Putamen (tissue), 1 donor: ENCODE results near the gene ZNF710.

Experiments used
- DNase-seq: peaks from one replicate; pipeline ENCODE4 v3.0.0-alpha.2; 2016; ENCODE audit warnings: low spot score

Gene ZNF710

DNA sequence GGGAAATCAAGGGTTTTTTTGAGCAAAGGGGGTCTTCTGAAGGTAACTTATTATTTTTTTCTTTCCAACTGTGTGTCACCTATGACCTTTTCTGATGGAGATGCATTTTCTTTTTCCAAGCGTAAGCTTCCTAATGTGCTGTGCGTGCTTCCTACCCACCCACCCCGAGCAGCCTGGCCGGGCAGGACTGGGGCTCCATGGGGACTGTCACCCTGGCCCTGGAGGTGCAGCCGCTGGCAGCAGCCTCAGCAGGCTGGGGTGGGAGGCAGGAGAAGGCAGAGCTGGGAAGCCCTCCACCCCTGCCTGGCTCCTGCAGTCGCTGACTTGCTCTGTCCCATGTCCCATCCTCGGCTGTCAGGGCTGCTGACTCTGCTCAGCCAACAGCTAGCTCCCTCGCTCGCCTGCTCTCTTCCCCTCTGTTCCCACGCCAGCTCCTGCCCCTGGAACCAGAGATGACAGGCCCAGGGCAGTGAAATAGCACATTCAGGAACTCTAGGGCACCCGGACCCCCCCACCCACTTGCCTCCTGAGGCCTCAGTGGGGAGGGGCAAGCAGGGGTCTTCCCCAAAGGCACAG lies 79.8 kb downstream of the ZNF710 start:
- DNase-seq = no peak

- no peak for DNase-seq
Observed at GRCh38 chr15:90082140-90082715, 81.1 kb downstream of the ZNF710 start.

DNA sequence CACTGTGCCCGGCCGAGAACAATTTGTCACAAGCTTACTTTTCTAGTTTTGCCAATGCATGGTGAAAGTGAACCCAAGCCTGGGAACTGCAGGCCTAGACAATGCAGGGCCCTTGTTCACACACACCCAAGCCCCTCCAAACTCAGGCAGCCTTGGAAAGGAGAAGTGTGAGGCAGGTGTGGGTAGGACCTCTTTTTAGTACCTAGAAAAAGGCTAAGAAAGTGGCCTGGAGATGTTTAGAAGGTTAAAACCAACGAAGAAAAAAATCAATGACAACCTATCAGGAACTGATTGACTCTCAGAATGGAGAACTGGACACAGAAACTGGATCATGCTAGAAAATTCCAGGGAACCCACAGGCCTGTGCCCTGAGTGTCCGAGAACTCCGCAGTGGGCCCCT lies 82.3 kb downstream of the ZNF710 start:
- DNase-seq = no peak

GRCh38 chr15:90083954-90084607 lies 83.0 kb downstream of the ZNF710 start:
- no peak for DNase-seq

DNA sequence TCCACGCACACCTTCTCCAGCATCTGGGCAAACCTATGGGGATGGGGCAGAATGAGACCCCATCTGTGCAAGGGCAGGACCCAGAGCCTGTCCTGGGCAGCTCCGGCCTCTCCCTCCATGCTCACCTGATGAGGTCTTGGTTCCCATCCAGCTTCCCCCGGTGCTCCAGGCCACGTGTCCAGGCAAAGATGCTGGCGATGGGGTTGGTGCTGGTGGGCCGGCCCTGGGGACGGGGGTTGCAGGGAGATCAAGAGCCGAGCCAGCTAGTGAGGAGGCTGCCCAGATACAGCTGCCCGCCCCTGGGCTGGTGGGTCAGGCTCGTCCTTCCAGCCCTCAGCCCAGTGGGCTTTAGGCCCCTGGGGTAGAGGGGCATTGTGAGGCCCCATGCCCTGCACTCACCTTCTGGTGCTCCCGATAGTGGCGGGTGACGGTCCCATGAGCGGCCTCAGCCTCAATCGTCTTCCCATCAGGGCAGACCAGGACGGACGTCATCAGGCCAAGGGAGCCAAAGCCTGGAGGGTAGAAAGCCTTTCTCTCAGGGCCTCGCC lies 83.8 kb downstream of the ZNF710 start:
- DNase-seq = no peak

GRCh38 chr15:90085565-90085964 lies 84.4 kb downstream of the ZNF710 start:
- DNase-seq = no peak

DNA sequence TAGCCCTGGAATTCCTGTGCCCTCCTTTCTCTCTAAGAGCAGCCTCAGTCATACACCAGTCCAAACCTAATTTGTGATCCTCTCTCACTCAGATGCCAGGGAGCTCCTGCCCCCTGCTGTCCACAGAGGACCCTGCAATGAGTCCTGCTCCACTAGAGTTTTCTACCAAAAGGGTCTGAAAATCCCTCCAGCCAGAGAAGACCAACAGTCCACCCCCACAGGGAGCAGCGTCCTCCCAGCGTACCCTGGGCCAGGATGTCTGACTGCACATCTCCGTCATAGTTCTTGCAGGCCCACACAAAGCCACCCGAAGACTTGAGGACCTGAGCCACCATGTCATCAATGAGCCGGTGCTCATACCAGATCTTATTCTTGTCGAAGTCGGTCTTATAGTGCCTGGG lies 85.7 kb downstream of the ZNF710 start:
- no peak for DNase-seq

DNA sequence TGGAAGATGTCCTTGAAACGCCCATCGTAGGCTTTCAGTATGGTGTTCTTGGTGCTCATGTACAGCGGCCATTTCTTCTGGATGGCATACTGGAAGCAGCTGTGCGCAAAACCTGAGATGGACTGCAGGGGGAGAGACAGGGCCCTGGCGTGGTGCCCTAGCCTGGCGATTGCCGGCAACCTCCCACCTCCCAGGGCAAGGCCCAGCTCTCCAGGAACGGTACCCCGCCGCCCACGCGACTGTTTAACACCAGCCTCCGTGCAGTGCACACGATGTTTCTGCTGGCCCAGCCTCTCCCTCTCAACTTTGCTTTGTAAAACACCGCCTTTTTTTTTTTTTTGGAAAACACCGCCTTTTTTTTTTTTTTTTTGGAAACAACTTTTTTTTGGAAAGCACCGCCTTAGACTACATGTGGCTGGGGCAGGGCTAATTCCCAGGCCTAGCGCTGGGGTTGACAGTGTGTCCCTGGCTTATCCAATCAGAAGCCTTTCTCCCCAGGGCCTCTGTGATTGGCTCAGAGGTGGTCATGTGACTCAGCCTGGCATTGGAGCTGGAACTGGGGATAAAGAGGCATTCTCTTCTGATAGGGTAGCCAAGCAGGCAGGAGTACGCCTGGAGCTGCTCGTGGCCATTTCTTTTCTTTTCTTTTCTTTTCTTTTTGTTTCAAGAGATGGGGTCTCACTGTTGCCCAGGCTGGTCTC lies 86.5 kb downstream of the ZNF710 start:
- DNase-seq = no peak

DNA sequence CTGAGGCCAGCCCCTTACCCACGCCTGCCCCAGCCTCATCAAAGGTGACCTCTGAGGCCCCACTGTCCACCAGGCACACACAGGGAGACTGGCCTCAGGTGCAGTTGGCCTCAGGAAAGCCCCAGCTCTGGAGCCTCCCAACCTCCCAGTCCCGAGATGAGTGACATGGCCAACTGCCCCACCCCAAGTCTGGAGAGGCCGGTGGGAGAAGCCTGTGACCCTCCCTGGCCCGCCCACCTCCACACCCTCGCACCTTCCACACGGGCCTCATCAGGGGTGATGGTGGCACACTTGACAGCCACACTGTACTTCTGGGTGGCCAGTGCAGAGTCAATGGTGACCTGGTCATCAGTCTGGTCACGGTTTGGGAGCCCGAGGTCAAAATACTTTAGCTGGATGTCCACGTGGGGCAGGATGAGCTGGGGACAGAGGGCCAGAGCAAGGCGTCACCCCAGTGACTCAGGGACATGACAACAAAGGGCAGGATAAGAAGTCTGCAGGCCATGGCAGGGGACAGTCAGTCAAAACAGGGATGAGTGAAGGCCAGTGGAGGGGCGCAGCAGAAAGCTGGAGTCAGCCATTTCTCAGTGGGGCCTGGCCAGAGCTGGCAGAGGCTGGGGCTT lies 89.2 kb downstream of the ZNF710 start:
- no peak for DNase-seq

GRCh38 chr15:90091156-90091931 lies 90.2 kb downstream of the ZNF710 start:
- DNase-seq = no peak

DNA sequence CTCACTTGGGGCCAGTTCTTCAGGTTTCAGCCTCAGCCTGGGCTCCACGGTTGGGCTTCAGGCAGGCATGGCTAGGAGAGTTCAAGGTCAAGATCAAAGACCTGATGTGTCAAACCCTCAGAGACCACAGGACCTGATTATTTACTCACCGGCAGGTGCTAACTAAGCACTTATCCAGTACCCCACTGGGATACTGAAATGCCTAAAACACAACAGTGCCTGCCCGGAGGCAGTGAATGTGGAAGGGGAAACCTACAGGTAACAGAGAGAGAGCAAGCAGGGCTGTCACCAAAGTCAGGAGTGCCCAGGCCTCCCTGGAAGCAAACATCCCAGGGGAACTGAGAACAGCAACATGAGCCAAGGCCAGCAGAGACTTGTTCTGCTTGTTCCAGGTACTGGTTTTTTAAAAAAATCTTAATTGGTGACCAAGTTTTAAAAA lies 94.4 kb downstream of the ZNF710 start:
- DNase-seq = no peak

- no peak for DNase-seq
Observed at GRCh38 chr15:90097475-90097874, 96.4 kb downstream of the ZNF710 start.

DNA sequence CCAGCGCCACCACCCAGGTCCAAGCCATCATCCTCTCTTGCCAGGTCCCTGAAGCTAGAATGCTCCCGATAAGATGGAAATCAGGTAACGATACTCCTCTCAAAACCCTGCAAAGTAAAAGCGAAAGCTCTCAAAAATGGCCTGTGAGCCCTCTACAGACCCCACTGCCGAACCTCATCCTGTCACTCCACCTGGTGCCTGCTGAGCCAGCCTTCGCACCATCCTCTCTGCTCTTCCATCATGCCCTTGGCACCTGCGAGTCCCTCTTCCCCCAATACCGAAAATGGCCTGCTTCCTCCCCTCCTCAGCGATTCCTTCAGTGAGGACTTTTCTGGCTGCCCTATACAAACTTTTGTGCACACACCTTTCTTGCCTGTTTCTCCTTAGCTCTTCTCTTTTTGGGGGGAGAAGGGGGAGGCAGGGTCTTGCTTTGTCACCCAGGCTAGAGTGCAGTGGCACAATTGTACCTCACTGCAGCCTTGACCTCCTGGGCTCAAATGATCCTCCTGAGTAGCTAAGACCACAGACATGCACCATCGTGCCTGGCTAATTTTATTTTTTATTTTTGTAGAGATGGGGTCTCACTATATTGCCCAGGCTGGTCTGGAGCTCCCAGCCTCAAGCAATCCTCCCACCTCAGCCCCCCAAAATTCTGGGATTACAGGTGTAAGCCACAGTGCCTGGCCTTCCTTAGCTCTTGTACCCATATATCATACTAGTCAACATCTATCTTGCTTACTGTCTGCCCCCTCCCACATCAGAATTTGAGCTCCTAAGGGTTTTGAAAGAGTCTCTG lies 98.1 kb downstream of the ZNF710 start:
- DNase-seq = no peak

DNA sequence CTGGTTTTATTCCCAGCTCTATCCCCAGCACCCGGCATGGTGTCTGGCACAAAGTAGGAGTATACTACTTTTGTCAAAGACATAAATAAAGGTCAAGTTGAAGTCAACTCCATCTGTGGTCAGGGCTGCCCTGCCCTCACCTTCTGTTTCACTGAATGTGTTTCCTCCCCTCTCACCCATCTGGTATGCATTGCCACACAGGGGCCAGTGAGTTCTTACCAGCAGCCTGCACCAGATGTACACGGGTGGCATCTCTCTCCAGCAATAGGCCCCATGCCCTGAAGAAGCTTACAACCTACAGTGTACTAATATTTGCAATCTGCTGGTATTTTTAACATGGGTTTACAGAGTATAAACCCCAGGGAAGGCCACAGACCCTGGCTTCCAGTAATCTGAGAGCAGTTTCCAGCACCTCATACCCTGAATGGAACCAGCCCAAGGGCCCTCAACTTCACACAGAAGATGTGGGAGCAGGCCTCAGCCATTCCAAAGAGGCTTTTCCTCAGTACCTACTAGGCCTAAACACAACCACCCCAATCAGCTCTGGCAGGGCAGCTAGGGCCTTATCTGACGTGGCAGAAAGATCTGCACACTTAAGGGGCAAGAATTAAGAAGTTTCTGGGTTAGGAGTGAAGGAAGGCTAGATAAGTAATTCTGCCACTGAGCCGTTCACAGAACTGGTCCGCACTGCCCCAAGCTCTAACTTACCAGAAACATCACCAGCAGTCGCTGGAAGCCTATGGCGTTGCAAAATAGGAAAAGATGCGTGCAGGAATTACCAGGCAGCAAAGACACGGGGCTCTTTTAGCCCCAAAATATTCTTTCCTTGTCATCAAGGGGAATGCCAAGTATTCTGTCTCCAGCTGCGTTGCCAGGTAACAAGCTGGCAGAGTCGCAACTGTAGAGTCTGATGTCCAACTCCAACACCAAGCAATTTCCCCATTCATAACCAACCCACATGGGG lies 99.0 kb downstream of the ZNF710 start:
- peak; percentile 64 for DNase-seq

DNA sequence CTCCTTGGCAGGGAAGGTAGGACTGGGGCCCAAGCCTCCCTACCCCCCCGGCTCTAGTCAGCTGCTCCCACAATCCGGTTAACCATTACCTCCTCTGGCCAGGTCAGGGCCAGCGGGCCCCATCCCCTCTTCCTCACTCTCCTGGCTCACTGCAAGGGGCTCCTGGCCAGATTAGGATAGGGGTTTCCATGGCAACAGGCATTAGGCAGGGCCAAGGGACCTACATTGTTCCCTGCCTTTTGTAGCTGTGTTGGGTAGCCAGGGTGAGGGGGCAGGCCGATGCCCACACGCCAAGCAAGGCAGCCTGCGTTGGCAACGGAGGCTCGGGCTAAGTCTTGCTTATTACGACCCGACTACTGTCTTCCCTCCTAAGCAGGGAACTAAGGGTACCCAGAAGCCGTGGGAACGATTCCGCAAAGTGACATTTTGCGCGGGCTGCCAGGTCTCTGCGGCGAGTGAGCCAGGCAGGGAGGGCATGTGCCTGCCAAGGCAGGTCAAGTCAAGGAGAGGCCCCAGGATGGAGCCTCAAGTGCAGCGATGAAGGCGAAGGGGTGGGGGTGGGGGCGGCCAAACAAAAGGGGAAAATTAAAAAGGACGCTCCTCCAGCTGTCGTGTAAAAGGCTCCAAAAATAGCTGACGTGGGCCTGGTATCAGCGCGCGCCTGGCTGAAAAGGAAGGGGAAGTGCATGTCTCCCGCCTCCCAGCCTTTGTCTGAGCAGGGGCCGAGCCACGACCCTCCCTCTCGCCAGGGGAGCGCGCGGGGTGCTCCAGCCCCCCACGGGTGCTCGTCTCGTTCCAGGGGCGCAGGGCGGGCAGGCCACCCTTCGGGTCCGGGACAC lies 100.2 kb downstream of the ZNF710 start:
- peak; percentile 84 for DNase-seq

GRCh38 chr15:90101969-90102890 lies 101.1 kb downstream of the ZNF710 start, which contains the start of gene IDH2:
TSS of gene IDH2 (minus strand) at chr15:90102468. CDS start at chr15:90102390, 78 bp downstream.
- DNase-seq = peak; percentile 90

- DNase-seq = no peak
Observed at GRCh38 chr15:90103701-90104329, 102.7 kb downstream of the ZNF710 start.
